ENCODE results near the gene SPX. TPM values are rescaled to one million over a fixed set of nuclear protein-coding genes. Genes with fewer than 3 reads are reported as not detected.

The SPX gene
- total RNA-seq, 1 donor from 2014 or later, result 2.6 TPM

- no peak for DNase-seq (ENCODE audit: low spot score, unreplicated experiment)
- TF ChIP-seq CTCF (IDR thresholded peaks at IDR 0.05; ENCODE audit: unreplicated experiment), result no peak
- H3K4me1 Mint-ChIP-seq (ENCODE audit: low read depth), result peaks cover 17% of the 10 kb centered on the region
- H3K36me3 Mint-ChIP-seq (ENCODE audit: insufficient read depth), result peaks cover under 1% of the 10 kb centered on the region
- peaks cover 44% of the 10 kb centered on the region for H3K27me3 Mint-ChIP-seq
- peaks cover 5% of the 10 kb centered on the region for H3K9me3 Mint-ChIP-seq (ENCODE audit: low read depth)
- H3K27ac Mint-ChIP-seq, result no peak overlapping the region
- no peak overlapping the region for H3K4me3 Mint-ChIP-seq (ENCODE audit: low read depth)
Observed at GRCh38 chr12:21529456-21529855, 3.4 kb downstream of the SPX start.

GRCh38 chr12:21538061-21538653 is 12.1 kb downstream of the SPX start:
- Mint-ChIP-seq H3K9me3 (ENCODE audit: low read depth) (no peaks in the 10 kb centered on the region), H3K27ac (no peak overlapping the region), H3K36me3 (ENCODE audit: insufficient read depth) (no peaks in the 10 kb centered on the region), H3K4me3 (ENCODE audit: low read depth) (no peak overlapping the region), H3K4me1 (ENCODE audit: low read depth) (no peaks in the 10 kb centered on the region), H3K27me3 (peaks cover 7% of the 10 kb centered on the region)
- no peak for TF ChIP-seq CTCF (IDR thresholded peaks at IDR 0.05; ENCODE audit: unreplicated experiment)
- DNase-seq (ENCODE audit: low spot score, unreplicated experiment), result no peak

- Mint-ChIP-seq H3K4me1 (ENCODE audit: low read depth) (no peaks in the 10 kb centered on the region), H3K9me3 (ENCODE audit: low read depth) (no peaks in the 10 kb centered on the region), H3K27ac (no peak overlapping the region), H3K36me3 (ENCODE audit: insufficient read depth) (no peaks in the 10 kb centered on the region), H3K4me3 (ENCODE audit: low read depth) (no peak overlapping the region), H3K27me3 (peaks cover 6% of the 10 kb centered on the region)
- no peak for DNase-seq (ENCODE audit: low spot score, unreplicated experiment)
- TF ChIP-seq CTCF (IDR thresholded peaks at IDR 0.05; ENCODE audit: unreplicated experiment), result no peak
Observed at GRCh38 chr12:21539797-21540196, 13.7 kb downstream of the SPX start.

- no peak for TF ChIP-seq CTCF (IDR thresholded peaks at IDR 0.05; ENCODE audit: unreplicated experiment)
- Mint-ChIP-seq H3K36me3 (ENCODE audit: insufficient read depth) (no peaks in the 10 kb centered on the region), H3K9me3 (ENCODE audit: low read depth) (no peaks in the 10 kb centered on the region), H3K27me3 (no peaks in the 10 kb centered on the region), H3K4me1 (ENCODE audit: low read depth) (no peaks in the 10 kb centered on the region), H3K4me3 (ENCODE audit: low read depth) (no peak overlapping the region), H3K27ac (no peak overlapping the region)
- no peak for DNase-seq (ENCODE audit: low spot score, unreplicated experiment)
Observed at GRCh38 chr12:21541773-21542172, 15.7 kb downstream of the SPX start.

GRCh38 chr12:21542403-21542802 is 16.3 kb downstream of the SPX start:
- no peaks in the 10 kb centered on the region for H3K36me3 Mint-ChIP-seq (ENCODE audit: insufficient read depth)
- no peaks in the 10 kb centered on the region for H3K4me1 Mint-ChIP-seq (ENCODE audit: low read depth)
- TF ChIP-seq CTCF (IDR thresholded peaks at IDR 0.05; ENCODE audit: unreplicated experiment), result no peak
- H3K27ac Mint-ChIP-seq, result no peak overlapping the region
- no peak for DNase-seq (ENCODE audit: low spot score, unreplicated experiment)
- H3K4me3 Mint-ChIP-seq (ENCODE audit: low read depth), result no peak overlapping the region
- no peaks in the 10 kb centered on the region for H3K9me3 Mint-ChIP-seq (ENCODE audit: low read depth)
- H3K27me3 Mint-ChIP-seq, result no peaks in the 10 kb centered on the region

All from progenitor cell of endocrine pancreas (in vitro differentiated cells).